ENCODE results near the gene TUBGCP6. TPM values are rescaled to one million over a fixed set of nuclear protein-coding genes. Genes with fewer than 3 reads are reported as not detected.

TUBGCP6 gene
- total and polyA plus RNA-seq, 10 of the 15 experiments (the other 5 are each of a cell fraction or from before 2014, with no cell fraction given): 0.74 to 41.4 (median 19.4) TPM

GRCh38 chr22:50262460-50262911, 17.7 kb upstream of the TUBGCP6 start:
- intact Hi-C loops (cut with micrococcal nuclease; ENCODE audit: unreplicated experiment) (no loop called here), in situ Hi-C loops (cut with MboI) (no loop called here)
- RAD21 ChIA-PET (ENCODE audit: unreplicated experiment): no interaction called here
- ATAC-seq: peak; percentile 29
- Histone ChIP-seq H2AFZ (ENCODE audit: control insufficient read depth, low read depth, low read length) (no peak overlapping the region), H3K4me3 (no peak overlapping the region), H3K36me3 (ENCODE audit: control insufficient read depth in 2 of 2, insufficient read depth in 2 of 2, low read length in 1 of 2) (no peaks in the 10 kb centered on the region), H3K4me1 (ENCODE audit: control insufficient read depth, insufficient read depth, low read length) (peaks cover 14% of the 10 kb centered on the region), H3K79me2 (ENCODE audit: control insufficient read depth, insufficient read depth, low read length) (peaks cover 8% of the 10 kb centered on the region), H3K4me2 (ENCODE audit: control insufficient read depth, insufficient read depth) (no peak overlapping the region; the same call in 1 of the 2 replicates), H3K27ac (ENCODE audit: control insufficient read depth, insufficient read depth) (no peak overlapping the region), H4K20me1 (ENCODE audit: control insufficient read depth, insufficient read depth) (no peaks in the 10 kb centered on the region), H3K9ac (ENCODE audit: control insufficient read depth, insufficient read depth, low read length) (no peak overlapping the region), H3K9me3 (replicated peaks; ENCODE audit: control insufficient read depth, insufficient read depth, low read length) (no peaks in the 10 kb centered on the region), H3K27me3 (replicated peaks in 1 of 2; ENCODE audit: control insufficient read depth in 2 of 2, insufficient read depth in 2 of 2, low read length in 1 of 2) (no peaks in the 10 kb centered on the region)
- CTCF ChIA-PET: interaction anchor here (1.3 to 1.4 kb wide), 2 partner anchors 10 to 79 kb away, joined by 4 to 10 read pairs; partner anchors contain the start of gene HDAC10
- SMC1A ChIA-PET (ENCODE audit: uncharacterized antibody, unreplicated experiment): interaction anchor here (1.2 to 1.4 kb wide), 2 partner anchors 11 kb away, joined by 3 read pairs; partner anchors contain the start of gene HDAC10
- no TSS peak for BruUV-seq (replicated peaks)
- WGBS (ENCODE audit: insufficient coverage, insufficient replicate concordance, low lambda C conversion rate, missing lambda C conversion rate): 42% methylated on average over 7 of the region's 7 CpGs
- DNase-seq (ENCODE audit: low read depth, low spot score): no peak
- FAIRE-seq: no peak
- POLR2A ChIA-PET: interaction anchor here (1.2 to 3.3 kb wide), 2 partner anchors 9 to 12 kb away, joined by 5 to 15 read pairs; partner anchors contain the start of gene HDAC10
- TF ChIP-seq EGR1 (IDR thresholded peaks at IDR 0.05; ENCODE audit: borderline replicate concordance in 1 of 2, low read depth in 2 of 2, low read length in 2 of 2) (no peak), BHLHE40 (IDR thresholded peaks at IDR 0.05; ENCODE audit: borderline replicate concordance in 1 of 2, low read depth in 2 of 2, low read length in 1 of 2) (peak in 1 of 2 experiments; percentile 9; a peak in 1 of 4 replicates), BCL11A (IDR thresholded peaks at IDR 0.05; ENCODE audit: low read depth, low read length) (no peak), ZBED1 (IDR thresholded peaks at IDR 0.05; ENCODE audit: borderline replicate concordance) (no peak)
